GM20431 (cell line): ENCODE measurements around the gene PFN1.

ENCODE experiments used
- in situ Hi-C: fragments of 300-500 bp; cut with MseI, MboI; formaldehyde crosslinking; loops from one replicate; pipeline ENCODE4 v1.15.0; 2020; ENCODE audit warnings: low sequenced_read_pairs; ENCODE audit not compliant: unreplicated experiment

Gene PFN1

DNA sequence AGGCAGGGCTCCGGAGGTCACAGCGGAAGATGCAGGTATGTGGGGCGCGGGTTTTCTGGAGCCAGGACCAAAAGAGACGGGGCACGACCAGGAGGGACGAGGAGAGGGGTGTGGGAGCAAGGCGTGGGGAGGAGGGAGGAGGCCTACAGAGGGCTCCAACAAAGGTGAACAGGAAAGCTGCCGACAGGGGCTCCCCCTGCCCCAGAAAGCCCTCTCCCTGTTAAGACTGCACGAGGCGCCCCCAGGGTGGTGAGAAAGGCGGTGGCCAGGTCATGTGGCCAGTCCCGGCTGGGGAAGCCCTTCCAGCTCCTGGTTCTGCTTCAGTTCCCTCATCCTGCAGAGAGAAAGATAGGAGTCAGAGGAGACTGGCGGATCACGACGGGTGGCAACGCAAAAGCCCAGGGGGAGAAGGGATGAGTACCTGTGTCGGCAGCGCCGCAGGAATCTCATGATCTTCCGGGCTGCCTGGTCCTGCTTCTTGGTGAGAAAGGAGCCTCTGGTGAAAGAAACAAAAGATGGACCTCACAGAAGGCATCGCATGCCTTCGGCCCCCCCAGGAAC is 20.2 kb upstream of the PFN1 start:
- in situ Hi-C loops: no loop called here

DNA sequence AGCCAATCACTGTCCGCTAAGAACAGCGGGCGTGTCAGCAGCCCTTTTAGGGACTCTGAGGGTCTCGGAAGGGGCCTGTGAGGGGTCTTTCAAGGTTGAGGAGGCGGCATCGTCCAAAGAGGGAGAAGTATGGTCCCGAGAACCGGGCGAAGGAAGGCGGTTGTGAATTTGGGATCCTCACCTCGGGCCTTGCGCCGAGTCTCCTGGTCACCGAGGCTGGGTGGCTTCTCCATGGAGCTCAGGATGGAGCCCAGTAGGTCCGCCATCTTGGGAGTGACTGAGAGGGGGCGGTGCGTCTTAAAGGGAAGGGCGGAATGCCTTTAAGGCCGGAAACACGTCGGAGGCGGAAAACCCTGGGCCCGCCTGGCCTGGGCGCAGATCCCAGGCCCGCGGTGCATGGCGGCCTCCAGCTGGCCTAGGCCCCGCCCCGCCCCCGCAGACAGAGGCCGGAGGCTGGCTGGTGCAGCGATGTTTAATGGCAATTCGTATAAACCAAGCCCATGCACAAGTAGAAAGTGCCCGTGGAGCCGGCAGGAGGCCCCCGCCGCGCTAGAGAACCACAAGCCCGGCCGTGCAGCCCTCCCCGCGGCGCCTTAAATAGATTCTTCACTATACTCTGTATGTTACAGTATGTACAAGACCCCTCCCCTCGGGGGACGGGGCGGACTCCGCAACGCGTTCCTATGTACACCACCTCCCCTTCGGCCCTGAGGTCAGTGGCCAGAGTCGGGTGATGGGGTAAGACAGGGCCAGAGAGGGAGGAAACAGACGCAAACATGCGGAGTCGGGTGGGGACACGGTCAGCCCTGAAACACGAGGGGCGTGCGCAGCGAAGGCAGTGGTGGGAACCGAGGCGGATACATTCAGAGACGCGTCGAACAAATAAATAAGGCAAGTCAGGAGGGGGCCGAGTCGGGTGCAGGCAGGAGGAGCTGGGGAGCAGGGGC is 19.5 kb upstream of the PFN1 start, which contains the start of gene SPAG7:
TSS of gene SPAG7 (minus strand) at position 279 of the 947 bp plus-strand sequence. CDS start at position 266, 13 bp downstream.
- in situ Hi-C loops: no loop called here

- in situ Hi-C loops: no loop called here
Measured at GRCh38 chr17:4966844-4967538, 18.7 kb upstream of the PFN1 start.

DNA sequence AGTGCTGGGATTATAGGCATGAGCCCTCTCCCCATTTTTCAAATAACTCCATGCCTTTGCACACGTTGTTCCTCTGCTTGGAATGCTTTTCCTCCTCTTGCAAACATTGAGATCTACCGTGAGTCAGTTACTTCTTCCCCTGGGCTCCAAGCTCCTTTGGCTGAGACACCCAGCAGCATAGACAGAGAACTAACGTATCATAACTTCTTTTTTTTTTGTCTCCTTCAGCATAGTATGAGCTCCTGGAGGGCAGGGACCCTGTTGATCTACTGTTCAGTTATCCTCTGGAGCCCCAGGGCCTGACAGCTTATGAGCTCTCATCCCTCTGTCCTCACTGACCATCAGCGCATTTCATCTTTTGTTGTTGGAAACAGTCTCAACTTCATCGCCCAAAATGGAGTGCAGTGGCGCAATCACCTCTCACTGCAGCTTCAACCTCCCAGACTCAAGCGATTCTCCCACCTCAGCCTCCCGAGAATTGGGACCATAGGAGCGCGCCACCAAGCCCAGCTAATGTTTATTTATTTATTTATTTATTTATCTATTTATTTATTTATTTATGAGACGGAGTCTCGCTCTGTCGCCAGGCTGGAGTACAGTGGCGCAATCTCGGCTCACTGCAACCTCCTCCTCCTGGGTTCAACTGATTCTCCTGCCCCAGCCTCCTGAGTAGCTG is 17.1 kb upstream of the PFN1 start:
- in situ Hi-C loops: no loop called here

GRCh38 chr17:4960279-4960922 is 12.1 kb upstream of the PFN1 start:
- in situ Hi-C loops: no loop called here

DNA sequence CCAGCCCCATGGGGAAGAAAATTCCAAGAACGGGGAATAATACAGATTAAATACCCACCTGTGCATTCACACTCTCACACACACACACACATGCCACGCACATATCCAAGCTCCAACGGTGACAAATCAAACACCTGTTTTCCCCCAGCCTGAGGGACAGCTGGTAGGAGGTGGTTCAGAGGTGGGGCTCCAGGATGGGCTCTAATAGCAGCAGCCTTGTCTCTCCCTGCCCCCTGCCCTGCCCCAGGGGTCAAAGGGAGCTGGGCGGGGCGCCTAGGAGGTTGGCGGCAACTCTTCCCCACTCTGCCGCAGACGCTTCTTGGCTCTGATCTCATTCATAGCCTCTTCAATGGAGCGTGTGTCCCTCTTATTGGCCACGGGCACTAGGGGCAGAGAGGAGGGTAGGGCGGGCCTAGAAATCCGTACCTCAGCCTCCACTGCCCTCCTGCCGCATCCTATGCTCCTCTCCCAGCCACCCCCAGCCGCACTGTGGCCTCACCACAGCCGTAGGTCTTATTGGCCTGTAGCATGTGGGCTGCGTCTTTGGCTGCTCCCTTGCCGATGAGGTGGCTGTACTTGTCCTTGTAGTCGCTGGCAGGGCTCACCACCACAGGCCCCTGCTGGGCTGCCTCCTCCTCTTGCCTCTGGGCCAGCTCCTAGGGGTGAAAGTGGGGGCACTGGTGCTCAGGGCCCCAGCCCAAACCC is 11.1 kb upstream of the PFN1 start:
- in situ Hi-C loops: no loop called here

GRCh38 chr17:4958102-4958501 is 9.8 kb upstream of the PFN1 start:
- in situ Hi-C loops: no loop called here

- in situ Hi-C loops: no loop called here
Measured at GRCh38 chr17:4956493-4957061, 8.2 kb upstream of the PFN1 start.

GRCh38 chr17:4955091-4955490 is 6.8 kb upstream of the PFN1 start:
- in situ Hi-C loops: no loop called here

- in situ Hi-C loops: no loop called here
Measured at GRCh38 chr17:4953451-4953961, 5.2 kb upstream of the PFN1 start.

DNA sequence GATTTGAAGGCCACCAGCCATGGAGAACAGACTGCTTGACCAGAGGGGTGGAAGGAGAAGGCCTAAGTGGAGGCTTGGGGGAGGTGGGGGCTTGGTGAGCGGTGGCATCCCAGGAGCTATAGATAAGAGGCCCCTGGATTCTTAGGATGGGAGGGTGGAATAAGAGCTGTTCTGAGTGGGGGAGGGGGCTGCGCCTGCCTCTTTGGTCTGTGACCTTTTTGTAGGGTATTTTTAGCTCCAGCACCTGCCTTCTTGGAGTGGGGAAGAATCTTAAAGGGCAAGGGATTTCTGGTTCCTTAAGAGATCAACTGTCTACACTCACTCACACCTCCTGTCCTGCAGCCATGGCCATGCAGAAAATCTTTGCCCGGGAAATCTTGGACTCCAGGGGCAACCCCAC is 3.2 kb upstream of the PFN1 start:
- in situ Hi-C loops: no loop called here

DNA sequence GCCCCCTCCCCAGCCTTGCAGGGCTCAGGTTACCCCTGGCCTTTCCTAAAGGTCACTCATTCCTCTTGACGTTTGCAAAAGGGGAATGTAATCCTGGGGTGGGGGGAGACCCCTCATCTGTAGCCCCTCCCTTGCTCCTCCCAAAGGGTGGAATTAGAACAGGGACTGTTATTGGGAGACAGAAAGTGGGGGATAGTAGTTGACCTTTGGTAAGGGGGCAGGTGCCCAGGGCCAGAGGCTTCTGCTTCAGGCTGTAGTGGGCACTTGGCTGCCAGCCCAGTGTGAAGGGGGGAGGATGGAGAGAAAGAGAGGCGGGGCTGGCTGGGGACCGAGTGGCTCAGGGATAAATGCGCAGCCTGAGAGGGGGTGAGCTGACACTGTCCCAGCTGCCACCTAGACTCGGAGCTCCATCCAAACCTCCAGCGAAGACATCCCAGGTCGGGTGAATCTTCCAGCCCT is 2.4 kb upstream of the PFN1 start, which contains the start of gene ENO3:
TSS of gene ENO3 (plus strand) at position 374 of the 459 bp plus-strand sequence. CDS start 711 bp downstream, outside the sequence.
- in situ Hi-C loops: no loop called here

GRCh38 chr17:4950075-4950745 is 1.9 kb upstream of the PFN1 start:
- in situ Hi-C loops: no loop called here

DNA sequence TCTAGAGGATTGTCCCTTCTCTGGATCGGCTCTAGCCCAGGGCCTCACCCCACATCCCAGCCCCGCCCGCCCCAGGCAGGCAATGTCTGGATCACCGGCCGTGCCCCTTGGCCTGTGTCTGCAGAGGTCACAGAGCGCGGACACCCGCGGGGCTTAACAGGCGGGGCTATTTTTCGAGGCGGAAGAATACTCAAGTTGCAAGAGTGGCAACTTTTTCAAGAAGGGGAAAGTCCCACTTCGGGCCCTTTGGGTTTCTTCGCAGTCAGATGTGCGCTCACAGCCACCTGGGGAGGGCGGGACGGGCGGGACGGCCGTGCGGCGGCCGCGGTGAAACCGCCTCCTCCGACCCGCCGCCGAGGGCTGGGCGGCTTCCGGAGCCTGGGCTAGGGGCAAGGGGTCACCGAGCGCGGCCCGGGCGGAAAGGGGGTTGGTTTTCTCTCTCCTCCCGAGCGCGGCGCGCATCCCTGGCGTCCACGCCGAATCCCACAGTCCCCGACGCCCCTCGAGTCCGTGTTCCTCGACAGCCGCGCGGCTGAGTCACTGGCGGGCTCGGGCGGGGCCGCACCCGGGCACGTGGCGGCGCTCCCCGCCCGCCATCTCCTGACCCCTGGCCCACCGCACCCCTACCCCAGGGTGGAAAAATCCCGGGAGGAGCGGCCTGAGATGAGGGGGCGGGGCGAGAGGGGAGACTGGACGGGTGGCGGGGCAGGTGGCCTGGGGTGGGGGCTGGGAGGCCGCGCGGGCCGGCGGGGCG is 1.2 kb upstream of the PFN1 start:
- in situ Hi-C loops: no loop called here

DNA sequence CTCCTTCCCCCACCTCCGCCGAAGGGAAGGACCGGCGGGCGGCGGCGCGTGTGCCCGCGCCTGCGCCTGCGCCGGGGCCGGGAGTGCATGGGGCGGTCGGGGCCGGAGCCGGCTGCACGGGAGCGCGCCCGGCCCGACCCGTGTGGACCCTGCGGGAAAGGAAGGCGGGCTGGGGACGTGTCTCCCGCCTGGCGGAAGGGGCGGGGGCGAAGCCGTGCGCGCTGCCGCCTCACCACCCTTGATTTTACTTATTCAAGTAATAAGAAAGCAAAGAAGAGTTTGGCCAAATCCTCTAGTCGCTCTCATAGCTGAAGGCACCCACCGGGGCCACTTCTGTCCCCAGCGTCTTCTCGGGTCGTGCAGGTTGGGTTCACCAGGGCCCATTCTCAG is 596 bp upstream of the PFN1 start:
- in situ Hi-C loops: no loop called here

DNA sequence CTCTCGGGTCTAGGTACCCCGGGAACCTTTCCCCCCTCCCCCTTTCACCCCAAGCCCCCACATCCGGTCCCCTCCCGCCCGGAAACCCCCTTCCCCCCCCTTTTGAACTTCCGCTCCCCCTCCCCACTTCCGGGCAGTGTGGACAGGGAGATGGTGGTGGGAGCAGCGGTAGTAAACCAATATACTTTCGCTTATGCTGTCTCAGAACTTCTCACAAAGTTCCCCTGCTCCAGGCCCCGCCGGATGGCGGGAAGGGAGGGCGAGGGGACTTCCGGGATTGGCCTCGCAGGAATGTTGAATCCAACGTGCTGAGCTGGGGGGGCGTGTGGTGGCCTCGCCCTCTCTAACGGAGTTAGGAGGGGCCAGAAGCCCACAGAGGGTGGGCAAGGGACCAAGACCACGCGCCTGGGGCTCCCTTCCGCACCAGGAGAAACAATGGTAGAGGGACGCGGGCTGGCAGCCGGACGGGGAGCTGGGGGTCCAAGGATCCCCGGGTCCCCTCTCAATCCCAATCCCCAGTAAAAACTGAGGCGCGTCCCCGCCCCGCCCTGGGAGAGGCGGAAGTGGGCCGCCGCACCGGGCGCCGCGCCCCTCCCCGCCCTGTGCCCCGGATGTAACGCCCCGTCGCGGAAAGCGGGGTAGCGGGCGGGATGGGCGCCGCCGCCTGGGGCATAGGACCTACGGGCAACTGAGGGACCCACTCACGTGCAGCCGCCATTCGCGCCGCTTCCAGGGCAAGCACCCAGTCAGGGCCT is 742 bp downstream of the PFN1 start:
- in situ Hi-C loops: no loop called here

DNA sequence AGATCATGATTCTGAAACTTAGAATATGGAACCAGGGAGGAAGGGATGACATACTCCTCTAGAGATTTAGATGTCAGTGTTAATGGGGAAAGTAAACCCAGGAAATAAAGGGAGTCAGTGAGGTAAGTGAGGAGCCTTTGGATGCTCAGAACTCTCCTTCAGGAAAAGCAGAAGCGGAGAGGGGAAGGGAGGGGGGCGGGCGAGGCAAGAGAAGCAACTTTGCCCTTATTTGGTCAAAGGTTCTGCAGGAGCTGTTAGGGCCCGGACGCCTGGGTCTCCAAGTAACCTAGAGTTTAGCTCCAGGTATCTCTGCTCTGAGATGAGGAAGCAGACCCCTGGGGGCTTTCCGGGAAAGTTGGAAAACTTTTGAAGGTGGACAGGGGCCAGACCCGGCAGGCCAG is 1.3 kb downstream of the PFN1 start:
- in situ Hi-C loops: no loop called here
